ENCODE results near the gene QPRT.
"Not testable (repeated sequence)": the region's sequence is repeated elsewhere in the genome, so short reads cannot be mapped to it uniquely, and the experiment has no call there.

The QPRT gene

DNA sequence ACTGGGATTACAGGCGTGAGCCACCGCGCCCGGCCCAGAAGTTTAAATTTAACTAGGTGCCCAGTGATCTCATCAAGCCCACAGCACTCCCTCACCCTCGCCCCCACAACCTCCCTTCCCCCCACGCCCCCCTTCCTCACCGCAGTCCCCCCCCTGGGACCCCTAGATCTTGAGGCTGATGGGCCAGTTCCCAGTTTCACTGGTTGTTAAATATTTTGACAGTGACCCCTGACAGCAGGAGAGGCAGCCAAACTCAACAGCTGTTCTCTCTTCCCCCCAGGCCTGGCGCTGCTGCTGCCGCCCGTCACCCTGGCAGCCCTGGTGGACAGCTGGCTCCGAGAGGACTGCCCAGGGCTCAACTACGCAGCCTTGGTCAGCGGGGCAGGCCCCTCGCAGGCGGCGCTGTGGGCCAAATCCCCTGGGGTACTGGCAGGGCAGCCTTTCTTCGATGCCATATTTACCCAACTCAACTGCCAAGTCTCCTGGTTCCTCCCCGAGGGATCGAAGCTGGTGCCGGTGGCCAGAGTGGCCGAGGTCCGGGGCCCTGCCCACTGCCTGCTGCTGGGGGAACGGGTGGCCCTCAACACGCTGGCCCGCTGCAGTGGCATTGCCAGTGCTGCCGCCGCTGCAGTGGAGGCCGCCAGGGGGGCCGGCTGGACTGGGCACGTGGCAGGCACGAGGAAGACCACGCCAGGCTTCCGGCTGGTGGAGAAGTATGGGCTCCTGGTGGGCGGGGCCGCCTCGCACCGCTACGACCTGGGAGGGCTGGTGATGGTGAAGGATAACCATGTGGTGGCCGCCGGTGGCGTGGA is 15.6 kb downstream of the QPRT start:
- FAIRE-seq, result no peak

DNA sequence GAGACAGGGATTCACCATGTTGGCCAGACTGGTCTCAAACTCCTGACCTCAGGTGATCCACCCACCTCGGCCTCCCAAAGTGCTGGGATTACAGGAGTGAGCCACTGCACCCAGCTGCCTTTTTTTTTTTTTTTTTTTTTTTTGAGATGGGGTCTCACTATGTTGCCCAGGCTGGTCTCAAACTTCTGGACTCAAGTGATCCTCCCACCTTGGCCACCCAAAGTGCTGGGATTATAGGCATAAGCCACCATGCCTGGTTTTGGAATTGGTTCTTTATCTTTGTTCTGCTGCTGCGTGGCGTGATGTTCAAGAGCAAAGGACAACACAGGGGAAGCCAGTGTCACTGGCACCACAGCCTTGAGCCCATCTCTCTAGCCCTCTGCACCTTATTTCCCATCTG is 16.7 kb downstream of the QPRT start:
- FAIRE-seq, result not testable (repeated sequence)

GRCh38 chr16:29696881-29697331 is 17.9 kb downstream of the QPRT start:
- FAIRE-seq, result no peak

DNA sequence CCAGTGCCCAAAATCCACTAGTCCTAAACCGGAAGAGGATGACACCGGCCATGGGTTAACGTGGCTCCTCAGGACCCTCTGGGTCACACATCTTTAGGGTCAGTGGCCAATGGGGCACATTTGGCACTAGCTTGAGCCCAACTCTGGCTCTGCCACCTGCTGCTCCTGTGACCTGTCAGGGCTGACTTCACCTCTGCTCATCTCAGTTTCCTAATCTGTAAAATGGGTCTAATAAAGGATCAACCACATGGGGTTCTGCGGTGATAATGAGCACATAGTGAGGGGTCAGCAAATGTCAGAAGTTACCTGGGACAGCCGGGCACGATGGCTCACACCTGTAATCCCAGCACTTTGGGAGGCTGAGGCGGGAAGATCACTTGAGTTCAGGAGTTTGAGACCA is 18.4 kb downstream of the QPRT start:
- no peak for FAIRE-seq

GRCh38 chr16:29698042-29698441 is 19.1 kb downstream of the QPRT start:
- FAIRE-seq, result no peak

DNA sequence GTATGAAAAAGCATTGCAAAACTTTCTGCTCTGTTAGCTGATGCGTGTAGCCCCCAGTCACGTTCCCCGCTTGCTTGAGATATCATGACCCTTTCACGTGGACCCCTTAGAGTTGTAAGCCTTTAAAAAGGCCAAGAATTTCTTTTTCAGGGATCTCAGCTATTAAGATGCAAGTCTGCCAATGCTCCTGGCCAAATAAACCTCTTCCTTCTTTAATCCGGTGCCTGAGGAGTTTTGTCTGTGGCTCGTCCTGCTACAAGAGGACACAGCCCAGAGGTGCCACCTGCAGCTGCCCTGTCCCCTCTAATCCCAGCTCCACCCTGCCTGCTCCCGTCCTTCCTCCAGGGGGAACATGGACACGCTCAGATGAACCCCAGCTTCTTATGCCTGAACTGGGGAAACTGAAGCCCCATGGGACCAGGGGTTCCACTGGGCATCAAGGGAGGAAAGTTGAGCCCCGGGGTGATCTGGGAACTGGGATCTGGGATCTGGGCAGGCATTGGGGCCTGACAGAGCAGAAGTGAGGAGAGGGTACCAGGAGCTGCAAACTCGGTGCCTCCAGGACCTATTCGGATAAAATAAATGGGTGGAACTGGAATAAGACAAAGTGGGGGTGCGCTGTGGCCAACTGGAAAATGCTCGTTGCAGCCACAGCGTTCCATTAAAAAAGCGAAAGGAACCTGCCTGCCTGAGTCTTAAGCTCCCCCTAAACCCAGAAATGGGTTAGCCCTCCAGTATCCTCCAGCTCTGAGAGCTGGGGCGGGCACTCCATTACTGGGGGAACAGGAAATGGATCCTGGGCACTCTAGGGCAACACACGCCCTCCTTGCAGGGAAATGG is 19.7 kb downstream of the QPRT start:
- FAIRE-seq, result no peak

GRCh38 chr16:29699324-29700219 is 20.6 kb downstream of the QPRT start:
- FAIRE-seq, result no peak

DNA sequence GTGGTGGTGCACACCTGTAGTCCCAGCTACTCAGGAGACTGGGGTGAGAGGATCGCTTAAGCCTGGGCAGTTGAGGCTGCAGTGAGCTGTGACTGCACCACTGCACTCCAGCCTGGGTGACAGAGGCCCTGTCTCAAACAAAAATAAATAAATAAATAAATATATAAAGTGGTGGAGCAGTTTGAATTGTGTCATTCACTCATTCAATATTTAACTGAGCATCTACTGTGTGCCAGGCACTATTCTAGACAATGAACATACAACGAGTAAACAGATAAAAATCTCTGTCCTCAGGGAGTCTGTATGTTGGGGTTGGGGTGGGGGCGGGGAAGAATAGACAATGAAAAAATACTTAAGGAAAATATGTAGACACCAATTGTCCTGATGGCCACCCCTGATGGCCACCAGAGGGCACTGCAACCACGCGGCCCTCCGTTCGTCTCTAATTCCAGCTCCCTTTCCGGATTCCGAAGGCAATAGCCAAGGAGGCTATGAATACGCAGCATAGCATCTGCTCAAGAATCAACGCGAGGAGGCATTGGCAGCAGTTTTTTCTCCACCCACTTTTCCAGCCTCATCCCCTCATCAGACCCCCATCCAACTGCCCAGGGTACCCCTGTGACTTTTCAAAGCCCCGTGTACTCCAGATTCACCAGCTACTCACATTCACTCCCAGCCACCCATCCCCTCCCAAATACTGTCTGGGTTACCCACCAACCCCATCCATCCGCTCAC is 21.4 kb downstream of the QPRT start:
- peak; percentile 84 for FAIRE-seq

DNA sequence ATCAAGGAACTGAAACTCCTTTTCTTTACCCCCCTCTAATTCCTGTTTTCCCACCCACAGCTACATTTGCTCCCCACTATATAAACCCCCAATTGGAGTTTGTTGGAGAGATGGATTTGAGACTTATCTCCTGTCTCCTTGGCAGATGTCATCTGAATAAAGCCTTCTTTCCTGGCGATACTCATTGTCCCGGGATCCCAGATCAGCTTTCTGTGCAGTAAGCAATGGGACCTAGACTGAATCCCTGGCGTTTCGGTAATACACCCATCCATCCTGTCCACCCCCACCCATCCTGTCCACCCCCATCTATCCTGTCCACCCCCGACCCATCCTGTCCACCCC is 22.2 kb downstream of the QPRT start:
- FAIRE-seq, result no peak

DNA sequence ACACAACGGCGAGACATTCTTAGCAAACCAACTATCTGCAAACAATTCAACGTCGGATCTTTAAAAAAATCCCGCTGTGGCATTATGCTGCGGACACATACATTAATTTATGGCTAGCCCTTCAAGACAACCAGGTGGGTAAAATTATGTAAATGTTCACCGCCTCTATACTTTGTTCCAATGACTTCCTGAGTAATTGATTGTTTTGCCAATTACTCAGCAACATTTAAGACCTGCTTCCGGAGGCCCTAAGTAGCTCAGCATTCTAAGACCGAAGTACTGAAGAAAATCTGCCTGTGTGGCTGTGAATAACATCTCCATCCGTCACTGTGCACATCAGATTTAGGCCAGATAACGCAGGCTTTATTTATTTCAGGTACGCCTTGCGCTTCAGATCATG is 23.3 kb downstream of the QPRT start:
- FAIRE-seq, result no peak

DNA sequence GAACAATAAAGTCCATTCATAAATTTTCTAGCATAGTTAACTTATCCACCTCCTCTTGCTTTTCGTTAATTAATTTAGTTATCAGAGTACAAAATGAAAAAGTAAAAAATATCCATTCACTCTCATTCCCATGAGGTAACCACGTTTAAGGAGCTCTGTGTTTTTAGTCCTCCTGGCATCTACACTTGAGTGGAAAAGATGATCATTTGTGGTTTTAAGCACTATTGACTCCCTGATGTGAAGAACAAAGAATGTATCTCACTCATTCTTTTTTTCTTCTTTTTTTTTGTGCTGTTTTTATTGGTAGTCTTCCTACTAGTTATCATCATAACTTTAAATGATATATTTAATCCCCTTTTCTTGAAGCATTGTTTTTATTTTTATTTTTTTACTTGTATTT is 26.1 kb downstream of the QPRT start:
- no peak for FAIRE-seq

DNA sequence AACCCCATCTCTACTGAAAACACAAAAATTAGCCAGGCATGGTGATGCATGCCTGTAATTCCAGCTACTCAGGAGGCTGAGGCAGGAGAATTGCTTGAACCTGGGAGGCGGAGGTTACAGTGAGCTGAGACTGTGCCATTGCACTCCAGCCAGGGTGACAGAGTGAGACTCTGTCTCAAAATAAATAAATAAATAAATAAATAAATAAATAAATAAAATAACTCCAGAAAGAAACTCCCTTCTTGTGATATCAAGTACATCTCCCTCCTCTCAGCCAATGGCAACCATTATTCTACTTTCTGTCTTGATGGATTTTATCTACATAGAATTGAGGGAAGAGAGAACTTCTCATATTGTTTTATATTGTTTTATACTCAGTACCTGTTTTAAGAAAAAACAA is 28.2 kb downstream of the QPRT start:
- FAIRE-seq, result not testable (repeated sequence)

DNA sequence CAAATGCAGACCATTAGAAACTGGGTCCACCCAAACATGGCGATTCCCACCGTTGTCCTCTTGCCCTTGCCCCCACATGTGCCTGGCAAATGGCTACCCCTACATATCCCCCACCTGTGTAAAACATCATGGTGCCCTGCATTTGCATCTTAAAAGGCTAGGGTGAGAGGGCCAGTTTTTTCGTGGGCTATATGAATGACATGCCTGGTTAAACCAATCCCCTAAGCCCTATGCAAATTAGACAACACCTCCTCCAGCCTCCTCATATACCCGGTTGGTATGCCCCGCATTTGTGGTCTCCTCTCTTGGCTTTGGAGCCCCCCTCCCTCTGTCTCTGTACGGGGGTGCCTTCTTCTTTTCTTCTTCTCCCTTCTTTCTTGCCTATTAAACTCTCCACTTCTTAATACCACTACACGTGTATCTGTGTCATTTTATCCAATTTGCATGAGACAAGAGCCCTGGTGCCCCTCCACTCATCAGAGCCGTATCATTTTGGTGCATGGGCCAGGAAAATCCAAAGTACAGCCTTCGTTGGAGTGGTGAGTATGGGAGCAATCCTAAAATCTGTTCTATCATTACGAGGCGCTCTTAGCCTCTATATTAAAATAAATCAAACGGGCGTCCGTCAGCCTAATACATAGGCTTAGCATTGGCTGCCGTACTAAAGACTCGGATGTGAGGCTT is 30.1 kb downstream of the QPRT start:
- FAIRE-seq, result no peak

- FAIRE-seq, result not testable (repeated sequence)
Measured at GRCh38 chr16:29709657-29710056, 30.7 kb downstream of the QPRT start.

DNA sequence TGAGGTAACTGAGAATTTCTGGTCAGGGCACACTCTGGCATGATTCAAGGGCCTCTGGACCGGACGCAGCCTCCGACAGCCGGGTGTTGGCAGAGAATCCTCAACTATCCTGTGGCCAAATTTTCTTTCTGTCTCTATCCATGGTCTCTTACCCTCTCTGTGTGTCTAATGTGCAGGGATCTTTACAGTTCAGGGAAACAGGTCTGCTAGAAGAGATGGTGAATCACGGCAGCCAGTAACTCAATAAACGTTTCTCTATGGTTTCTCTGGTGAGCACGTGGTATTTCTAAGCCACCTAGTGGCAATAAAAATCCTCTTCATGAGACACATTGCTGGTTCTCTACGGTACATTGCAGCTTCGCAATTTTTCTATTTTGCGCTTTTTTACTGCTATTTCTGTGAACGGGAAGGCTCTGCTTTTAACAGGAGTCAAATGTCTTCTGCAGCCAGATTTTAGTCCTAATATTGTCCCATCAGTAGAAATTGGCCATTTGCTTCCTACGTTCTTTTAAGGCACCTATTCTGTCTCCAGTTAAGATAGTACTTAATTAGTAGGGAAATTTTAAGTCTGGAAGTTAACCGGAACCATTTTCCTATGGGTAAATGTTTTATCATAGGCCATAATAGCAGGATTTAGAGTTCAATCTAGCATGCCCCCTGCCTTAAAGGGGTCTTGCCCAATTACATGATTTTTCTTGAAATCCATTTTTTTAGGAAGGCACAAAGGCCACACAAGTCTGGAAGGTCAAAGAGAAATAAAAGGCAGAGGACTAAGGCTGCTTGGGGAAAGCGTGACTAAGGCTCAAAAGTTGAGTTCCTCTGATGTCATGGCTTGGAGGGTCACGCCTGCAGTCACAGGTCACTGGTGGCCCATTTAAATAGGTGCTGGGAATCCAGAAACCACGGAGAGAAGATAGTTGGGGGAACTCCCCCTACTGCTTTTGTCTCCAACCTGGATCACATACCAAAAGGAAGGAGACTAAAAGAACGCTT is 31.5 kb downstream of the QPRT start:
- no peak for FAIRE-seq

GRCh38 chr16:29712809-29713208 is 33.8 kb downstream of the QPRT start:
- no peak for FAIRE-seq

- FAIRE-seq, result no peak
Measured at GRCh38 chr16:29714396-29714795, 35.4 kb downstream of the QPRT start.

DNA sequence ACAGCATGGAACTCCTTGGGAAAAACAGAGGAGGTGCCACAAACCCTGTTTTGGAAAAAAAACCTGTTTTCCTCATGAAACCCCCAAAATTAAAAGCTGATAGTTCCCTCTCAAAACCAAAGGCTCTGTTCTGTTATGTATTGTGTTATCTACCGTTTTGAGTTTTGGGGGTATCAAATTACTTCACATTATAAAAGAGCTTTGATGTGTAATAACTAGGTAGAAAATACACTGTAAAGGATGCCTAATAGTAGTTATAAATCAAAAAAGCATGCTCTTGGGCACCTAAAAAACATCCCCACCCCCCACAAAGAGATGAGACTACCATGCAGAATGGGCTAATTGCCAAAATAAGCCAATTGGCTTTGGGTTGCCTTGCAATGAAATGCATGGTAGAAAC is 36.0 kb downstream of the QPRT start:
- FAIRE-seq, result no peak

DNA sequence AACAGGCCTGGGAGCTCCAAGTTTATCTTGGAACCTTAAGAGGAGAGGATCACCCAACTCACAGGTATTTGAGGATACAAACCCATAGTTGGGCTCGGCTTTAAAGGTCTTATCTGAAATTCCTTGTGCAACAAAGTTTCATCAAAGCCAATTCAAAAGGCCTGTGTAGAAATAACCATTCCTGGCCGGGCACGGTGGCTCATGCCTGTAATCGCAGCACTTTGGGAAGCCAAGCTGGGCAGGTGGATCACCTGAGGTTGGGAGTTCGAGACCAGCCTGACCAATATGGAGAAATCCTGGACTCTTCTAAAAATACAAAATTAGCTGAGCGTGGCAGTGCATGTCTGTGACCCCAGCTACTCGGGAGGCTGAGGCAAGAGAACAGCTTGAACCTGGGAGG is 38.1 kb downstream of the QPRT start:
- no peak for FAIRE-seq

DNA sequence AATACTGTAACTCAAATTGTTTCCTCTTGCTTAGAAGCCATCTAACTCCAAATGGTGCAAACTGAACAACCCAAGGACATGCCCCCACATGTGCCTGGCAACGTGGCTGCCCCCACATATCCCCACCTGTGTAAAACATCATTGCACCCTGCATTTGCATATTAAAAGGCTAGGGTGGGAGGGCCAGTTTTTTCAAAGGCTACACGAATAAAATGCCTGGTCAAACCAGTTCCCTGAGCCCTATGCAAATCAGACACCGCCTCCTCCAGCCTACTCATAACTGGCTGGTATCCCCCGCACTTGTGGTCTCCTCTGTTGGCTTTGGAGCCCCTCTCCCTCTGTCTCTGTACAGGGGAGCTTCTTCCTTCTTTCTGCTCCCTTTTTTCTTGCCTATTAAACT is 40.1 kb downstream of the QPRT start:
- no peak for FAIRE-seq

GRCh38 chr16:29720703-29721102 is 41.7 kb downstream of the QPRT start:
- FAIRE-seq, result no peak
